H1 (cell line): ENCODE measurements around the gene MAFB. TPM values are rescaled to one million over a fixed set of nuclear protein-coding genes. Genes with fewer than 3 reads are reported as not detected.

ENCODE experiments used
- CTCF ChIA-PET: fragments of 300-600 bp; sonication (Branson Sonifier 250); formaldehyde crosslinking; loops from one replicate; lab custom pipeline; 2021; ENCODE audit not compliant: partially characterized antibody; lab: Charles Lee
- POLR2A ChIA-PET: fragments of 300-600 bp; sonication (Branson Sonifier 250); formaldehyde crosslinking; loops from one replicate; lab custom pipeline; 2021; ENCODE audit warnings: inconsistent platforms; ENCODE audit not compliant: partially characterized antibody; lab: Charles Lee
- DNase-seq, 2 experiments: peaks; one replicate each; pipeline versions ENCODE4 v3.0.0 to v3.0.0-alpha.2; 2010 to 2022; ENCODE audit warnings: low spot score in 2 of 2, low read depth in 1 of 2, mixed read lengths in 1 of 2
- FAIRE-seq: peaks from 2 replicates; lab custom pipeline; 2011; peaks lifted over from hg19 to GRCh38; lab: Jason Lieb, UNC
- H2AFZ ChIP-seq: 2 replicates; pipeline ENCODE4 v1.8.1; 2012; ENCODE audit warnings: low read length, inconsistent platforms
- H2AK5ac ChIP-seq: 2 replicates; pipeline ENCODE4 v1.6.1; 2013; ENCODE audit warnings: low read depth, low read length
- H2BK120ac ChIP-seq: replicated peaks from 2 replicates; pipeline ENCODE3; 2013; ENCODE audit warnings: low read depth, low read length, inconsistent platforms
- H2BK12ac ChIP-seq: 2 replicates; pipeline ENCODE4 v1.6.1; 2013; ENCODE audit warnings: low read depth, low read length
- H2BK15ac ChIP-seq: 2 replicates; pipeline ENCODE4 v1.6.1; 2013; ENCODE audit warnings: low read length
- H2BK20ac ChIP-seq: 2 replicates; pipeline ENCODE4 v1.6.1; 2013; ENCODE audit warnings: low read length
- H2BK5ac ChIP-seq: 2 replicates; pipeline ENCODE4 v1.6.1; 2013; ENCODE audit warnings: low read depth, low read length
- H3K14ac ChIP-seq: 2 replicates; pipeline ENCODE4 v1.6.1; 2013; ENCODE audit warnings: inconsistent platforms; ENCODE audit not compliant: insufficient read length
- H3K18ac ChIP-seq: 2 replicates; pipeline ENCODE4 v1.6.1; 2013; ENCODE audit warnings: low read length; ENCODE audit errors: extremely low read depth
- H3K23ac ChIP-seq: 2 replicates; pipeline ENCODE4 v1.6.1; 2013; ENCODE audit warnings: inconsistent platforms; ENCODE audit not compliant: insufficient read length
- H3K23me2 ChIP-seq: 2 replicates; pipeline ENCODE4 v1.6.1; 2013; ENCODE audit warnings: low read depth, low read length
- H3K27ac ChIP-seq: 2 replicates; pipeline ENCODE4 v1.6.1; 2011; ENCODE audit warnings: low read depth, low read length, inconsistent platforms
- H3K27me3 ChIP-seq, 4 experiments: replicated peaks in 1 of 4; 1 replicate in 1 of 4; 2 replicates in 3 of 4; pipeline versions ENCODE4 v1.6.1 to v1.8.1; 2011 to 2013; ENCODE audit warnings: low read length in 3 of 4, mild to moderate bottlenecking in 3 of 4, inconsistent platforms in 2 of 4, mixed read lengths in 2 of 4, moderate library complexity in 1 of 4; ENCODE audit not compliant: control insufficient read depth in 3 of 4, insufficient read depth in 3 of 4; ENCODE audit errors: extremely low read depth in 1 of 4
- H3K36me3 ChIP-seq, 4 experiments: 2 replicates each; pipeline versions ENCODE4 v1.6.1 to v1.8.1; 2011 to 2013; ENCODE audit warnings: mild to moderate bottlenecking in 4 of 4, low read length in 3 of 4, moderate library complexity in 2 of 4, control low read depth in 1 of 4, inconsistent platforms in 1 of 4; ENCODE audit not compliant: insufficient read depth in 4 of 4, control insufficient read depth in 2 of 4
- H3K4ac ChIP-seq: replicated peaks from 2 replicates; pipeline ENCODE3; 2013; ENCODE audit warnings: low read length, low read depth, mixed read lengths, inconsistent platforms; ENCODE audit not compliant: insufficient read length
- H3K4me1 ChIP-seq, 4 experiments: replicated peaks in 1 of 4; 1 replicate in 1 of 4; 2 replicates in 3 of 4; pipeline versions ENCODE4 v1.6.1 to v1.8.1; 2011 to 2013; ENCODE audit warnings: low read length in 3 of 4, inconsistent platforms in 2 of 4, mixed read lengths in 1 of 4; ENCODE audit not compliant: insufficient read depth in 4 of 4, control insufficient read depth in 3 of 4
- H3K4me2 ChIP-seq, 2 experiments: 2 replicates each; pipeline versions ENCODE4 v1.6.1 to v1.8.1; 2011 to 2013; ENCODE audit warnings: low read depth in 2 of 2, low read length in 2 of 2, control low read depth in 1 of 2, inconsistent platforms in 1 of 2, mild to moderate bottlenecking in 1 of 2; ENCODE audit not compliant: insufficient read depth in 1 of 2
- H3K4me3 ChIP-seq, 4 experiments: fragments of 200-600, 300-600 bp in 1 of 4; sonication (generic), shearing (Covaris generic), sonication (Bioruptor Twin) in 1 of 4; 2 replicates each; pipeline versions ENCODE4 v1.5.1 to v1.8.1; 2011 to 2016; ENCODE audit warnings: low read length in 4 of 4, low read depth in 3 of 4, control low read depth in 2 of 4, inconsistent platforms in 2 of 4, mild to moderate bottlenecking in 2 of 4, mixed read lengths in 1 of 4, moderate library complexity in 1 of 4; ENCODE audit not compliant: insufficient read depth in 2 of 4; ENCODE audit errors: extremely low read depth in 1 of 4
- H3K56ac ChIP-seq: replicated peaks from 2 replicates; pipeline ENCODE3; 2013; ENCODE audit warnings: low read depth, mild to moderate bottlenecking, mixed read lengths, low read length, inconsistent platforms; ENCODE audit not compliant: insufficient read length
- H3K79me1 ChIP-seq: 2 replicates; pipeline ENCODE4 v1.6.1; 2013; ENCODE audit warnings: low read depth, low read length, control low read depth
- H3K79me2 ChIP-seq, 2 experiments: 2 replicates each; pipeline versions ENCODE4 v1.6.1 to v1.8.1; 2012 to 2013; ENCODE audit warnings: low read length in 2 of 2, mild to moderate bottlenecking in 2 of 2, inconsistent platforms in 1 of 2; ENCODE audit not compliant: insufficient read depth in 2 of 2, control insufficient read depth in 1 of 2
- H3K9ac ChIP-seq, 4 experiments: replicated peaks in 1 of 4; 1 replicate in 1 of 4; 2 replicates in 3 of 4; pipeline versions ENCODE4 v1.6.1 to v1.8.1; 2011 to 2013; ENCODE audit warnings: low read depth in 3 of 4, low read length in 3 of 4, control low read depth in 2 of 4, mild to moderate bottlenecking in 2 of 4, moderate library complexity in 2 of 4, inconsistent platforms in 1 of 4; ENCODE audit errors: extremely low read depth in 1 of 4
- H3K9me3 ChIP-seq, 2 experiments: 2 replicates each; pipeline versions ENCODE4 v1.6.1 to v1.8.1; 2012 to 2013; ENCODE audit warnings: mild to moderate bottlenecking in 2 of 2, moderate library complexity in 2 of 2, control low read depth in 1 of 2, inconsistent platforms in 1 of 2, low read depth in 1 of 2, low read length in 1 of 2, mixed read lengths in 1 of 2; ENCODE audit not compliant: insufficient read depth in 2 of 2
- H4K20me1 ChIP-seq, 2 experiments: replicated peaks in 1 of 2; 2 replicates each; pipeline versions ENCODE3 to v1.8.1; 2011 to 2013; ENCODE audit warnings: inconsistent platforms in 2 of 2, low read length in 2 of 2, mild to moderate bottlenecking in 1 of 2; ENCODE audit not compliant: insufficient read depth in 2 of 2, control insufficient read depth in 1 of 2
- H4K5ac ChIP-seq: 2 replicates; pipeline ENCODE4 v1.6.1; 2013; ENCODE audit warnings: low read length, low read depth, mixed read lengths, inconsistent platforms; ENCODE audit not compliant: insufficient read length
- H4K8ac ChIP-seq: 2 replicates; pipeline ENCODE4 v1.8.0; 2013; ENCODE audit warnings: mild to moderate bottlenecking, moderate library complexity, low read length, inconsistent platforms; ENCODE audit not compliant: insufficient read depth; ENCODE audit errors: extremely low read depth
- H4K91ac ChIP-seq: replicated peaks from 2 replicates; pipeline ENCODE3; 2013; ENCODE audit warnings: low read length, mixed read lengths, inconsistent platforms; ENCODE audit not compliant: insufficient read length
- EZH2 ChIP-seq: fragments of 200-600 bp; sonication (generic); IDR thresholded peaks from 2 replicates; pipeline ENCODE4 v1.7.1; 2012; ENCODE audit warnings: low read depth, mild to moderate bottlenecking, moderate library complexity, low read length, inconsistent platforms; ENCODE audit not compliant: severe bottlenecking
- KDM4A ChIP-seq: IDR thresholded peaks from one replicate; pipeline ENCODE4 v1.7.1; 2012; ENCODE audit warnings: low read depth, mild to moderate bottlenecking, moderate library complexity, low read length, inconsistent platforms; ENCODE audit not compliant: severe bottlenecking
- WGBS, 2 experiments: shearing (Covaris generic) in 1 of 2; methylation state at CpG; one replicate each; pipeline versions ENCODE4 v1.1.6 to v1.1.7; 2013 to 2015; ENCODE audit warnings: low lambda C conversion rate in 2 of 2, mixed read lengths in 2 of 2, inconsistent platforms in 1 of 2, low coverage in 1 of 2, missing lambda C conversion rate in 1 of 2; ENCODE audit not compliant: insufficient replicate concordance in 2 of 2, insufficient coverage in 1 of 2, insufficient read length in 1 of 2; ENCODE audit errors: extremely low coverage in 1 of 2, missing lambda C conversion rate in 1 of 2; 5-methylcytosine and 5-hydroxymethylcytosine counted together
- polyA plus RNA-seq, 7 experiments: library from polyadenylated mRNA; depleted of rRNA in 3 of 7; stranded (reverse) in 5 of 7; unstranded in 2 of 7; fragments of >200 nt in 5 of 7; fragments of 200-250 nt in 2 of 7; gene quantifications; 1 replicate in 5 of 7; 2 replicates in 1 of 7; 4 replicates in 1 of 7; pipeline versions ENCODE4 v1.2.1 to v1.2.3, GENCODE V29; 2011 to 2013; ENCODE audit warnings: missing spikeins in 2 of 7, mixed read lengths in 2 of 7
- total RNA-seq: library from RNA; stranded (reverse); fragmentation: NEBNext Ultra II Directional; extraction: Animal tissue kit (Norgen Biotek cat#: 25700); gene quantifications from 2 replicates; pipeline ENCODE4 v1.2.1, GENCODE V29; 2021

Gene MAFB
- total and polyA plus RNA-seq, 2 of the 8 experiments (the other 6 are each of a cell fraction or from before 2014, with no cell fraction given) = 0.83 to 1.8 TPM

- no peak overlapping the region for H2AK5ac ChIP-seq
- CTCF ChIA-PET = interaction anchor here (1.1 to 2.1 kb wide), 2 partner anchors 12 to 268 kb away, joined by 3 to 7 read pairs; no protein-coding TSS in a partner anchor
- H3K79me2 ChIP-seq = no peaks in the 10 kb centered on the region
- H3K27me3 ChIP-seq = peaks cover 13 to 42% (median 36%) of the 10 kb centered on the region in 4 experiments
- no peak overlapping the region for H4K8ac ChIP-seq
- peaks cover 0 to 5% (median under 1%) of the 10 kb centered on the region in 4 experiments; a peak in 2 of 8 replicates for H3K36me3 ChIP-seq
- H3K9ac ChIP-seq = no peak overlapping the region
- H3K79me1 ChIP-seq = no peaks in the 10 kb centered on the region
- H2BK120ac ChIP-seq = no peak overlapping the region
- no peak overlapping the region for H3K4ac ChIP-seq
- no peak for DNase-seq
- H3K23ac ChIP-seq = no peak overlapping the region
- H2BK15ac ChIP-seq = no peak overlapping the region
- H3K14ac ChIP-seq = no peak overlapping the region
- H3K4me2 ChIP-seq = no peak overlapping the region
- H4K5ac ChIP-seq = no peak overlapping the region
- H4K20me1 ChIP-seq = peaks cover 0 to 6% of the 10 kb centered on the region in 2 experiments
- no peak overlapping the region for H3K18ac ChIP-seq
- POLR2A ChIA-PET = interaction anchor here (1.4 kb wide), 1 partner anchor 11 kb away, joined by 4 read pairs; no protein-coding TSS in a partner anchor
- WGBS, 2 experiments = 83% methylated on average over 3 of the region's 3 CpGs; no CpG with 5 or more reads in 1 of the 2 experiments
- peaks cover 0 to 19% (median 7%) of the 10 kb centered on the region in 4 experiments; a peak in 6 of 7 replicates for H3K4me1 ChIP-seq
- H2AFZ ChIP-seq = no peak overlapping the region
- no peak overlapping the region for H3K56ac ChIP-seq
- H2BK20ac ChIP-seq = no peak overlapping the region
- no peak overlapping the region for H4K91ac ChIP-seq
- peaks cover 5% of the 10 kb centered on the region; the same call in 1 of the 2 replicates for H3K23me2 ChIP-seq
- H3K27ac ChIP-seq = no peak overlapping the region
- H3K4me3 ChIP-seq = no peak overlapping the region
- peak; percentile 4 for TF ChIP-seq EZH2
- no peak for TF ChIP-seq KDM4A
- TF ChIP-seq, all 59 proteins: peak for 1
- no peak for FAIRE-seq
- no peaks in the 10 kb centered on the region for H3K9me3 ChIP-seq
- no peak overlapping the region for H2BK5ac ChIP-seq
- no peak overlapping the region for H2BK12ac ChIP-seq
Observed at GRCh38 chr20:40678286-40678875, 10.7 kb downstream of the MAFB start.
